DND-41 (cell line): ENCODE measurements around the gene ZNF428.

Source experiments
- EZH2 ChIP-seq: IDR thresholded peaks from 3 replicates; pipeline ENCODE4 v1.6.1; 2012; ENCODE audit warnings: borderline replicate concordance, low read depth, mild to moderate bottlenecking, moderate library complexity, low read length, inconsistent platforms; ENCODE audit not compliant: severe bottlenecking
- TF ChIP-seq, protein P1 (sequence below): IDR thresholded peaks from 2 replicates; pipeline ENCODE4 v1.5.1; 2012; ENCODE audit warnings: borderline replicate concordance, low read length, moderate library complexity, mild to moderate bottlenecking; ENCODE audit not compliant: poor library complexity, severe bottlenecking; ENCODE audit errors: extremely low read depth

DNA sequence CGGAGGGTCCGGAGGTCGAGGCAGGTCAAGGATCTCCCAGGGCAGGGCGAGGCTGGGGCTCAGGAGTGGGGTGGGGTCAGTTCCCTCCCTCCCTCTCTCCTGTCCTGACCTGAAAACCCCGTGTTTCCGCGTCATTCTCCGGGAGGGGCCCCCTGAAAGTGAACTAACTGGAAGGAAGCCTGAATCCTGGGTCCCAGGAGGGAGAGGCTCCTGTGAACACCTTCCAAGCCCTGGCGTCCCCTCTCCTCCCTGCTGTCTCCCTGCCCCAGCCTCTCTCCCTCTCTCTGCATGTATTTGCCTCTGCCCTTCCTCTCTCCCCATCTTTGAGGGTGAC is 21.0 kb upstream of the ZNF428 start:
- TF ChIP-seq, protein P1, sequence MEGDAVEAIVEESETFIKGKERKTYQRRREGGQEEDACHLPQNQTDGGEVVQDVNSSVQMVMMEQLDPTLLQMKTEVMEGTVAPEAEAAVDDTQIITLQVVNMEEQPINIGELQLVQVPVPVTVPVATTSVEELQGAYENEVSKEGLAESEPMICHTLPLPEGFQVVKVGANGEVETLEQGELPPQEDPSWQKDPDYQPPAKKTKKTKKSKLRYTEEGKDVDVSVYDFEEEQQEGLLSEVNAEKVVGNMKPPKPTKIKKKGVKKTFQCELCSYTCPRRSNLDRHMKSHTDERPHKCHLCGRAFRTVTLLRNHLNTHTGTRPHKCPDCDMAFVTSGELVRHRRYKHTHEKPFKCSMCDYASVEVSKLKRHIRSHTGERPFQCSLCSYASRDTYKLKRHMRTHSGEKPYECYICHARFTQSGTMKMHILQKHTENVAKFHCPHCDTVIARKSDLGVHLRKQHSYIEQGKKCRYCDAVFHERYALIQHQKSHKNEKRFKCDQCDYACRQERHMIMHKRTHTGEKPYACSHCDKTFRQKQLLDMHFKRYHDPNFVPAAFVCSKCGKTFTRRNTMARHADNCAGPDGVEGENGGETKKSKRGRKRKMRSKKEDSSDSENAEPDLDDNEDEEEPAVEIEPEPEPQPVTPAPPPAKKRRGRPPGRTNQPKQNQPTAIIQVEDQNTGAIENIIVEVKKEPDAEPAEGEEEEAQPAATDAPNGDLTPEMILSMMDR, result no peak
- TF ChIP-seq EZH2, result no peak
